Sigmoid colon (tissue), 4 donors: ENCODE data around the gene ZCCHC12.

Experiments
- CTCF ChIP-seq, 4 experiments: fragments of 450-650 bp in 3 of 4; fragments of 200-600 bp in 1 of 4; IDR thresholded peaks; one replicate each; pipeline ENCODE4 v1.5.1; 2016 to 2019; ENCODE audit warnings: antibody characterized with exemption in 4 of 4, mild to moderate bottlenecking in 3 of 4, moderate library complexity in 2 of 4
- POLR2AphosphoS5 ChIP-seq, 4 donors: sonication (generic); formaldehyde crosslinking; IDR thresholded peaks; one replicate each; pipeline ENCODE4 v1.6.1; 2017; ENCODE audit warnings: antibody characterized with exemption in 4 of 4

- no peak for TF ChIP-seq CTCF (IDR thresholded peaks at IDR 0.05)
- TF ChIP-seq POLR2AphosphoS5 (IDR thresholded peaks at IDR 0.05): peak in 3 of 4 donors; percentile 11 to 52 (median 41)
These were observed 27.9 kb upstream of the ZCCHC12 start for GRCh38 chrX:118795528-118796280.
